Stimulated activated CD4-positive, alpha-beta T cell treated with anti-CD3 and anti-CD28 coated beads, Interleukin-15, amount 100 ng/mL, for 48 hours (primary cell): ENCODE results near the gene GABRA5.

Experiments used
- DNase-seq, 2 donors: peaks; one replicate each; pipeline ENCODE4 v3.0.0-alpha.2; 2020; ENCODE audit warnings: low read depth in 2 of 2

Gene GABRA5

DNA sequence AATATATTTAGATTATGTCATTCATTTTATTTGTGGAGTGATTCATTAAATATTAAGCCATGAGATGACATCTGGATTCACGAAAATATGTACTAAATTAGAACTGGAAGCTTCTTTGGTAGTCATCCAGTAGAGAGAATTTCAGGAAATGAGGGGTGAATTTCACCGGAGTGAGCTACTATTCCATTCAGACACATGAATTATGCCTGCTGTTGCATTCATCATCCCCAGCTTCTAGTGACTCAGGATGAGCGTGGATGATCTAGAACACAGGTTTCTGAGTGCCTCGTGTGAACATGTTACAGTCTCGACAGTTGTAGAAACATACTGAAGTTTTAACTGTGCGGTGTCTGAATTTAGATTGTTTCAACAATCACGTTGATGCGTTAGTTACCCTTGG is 61.2 kb downstream of the GABRA5 start:
- no peak for DNase-seq

- DNase-seq: no peak
These were observed 62.7 kb downstream of the GABRA5 start for GRCh38 chr15:26929588-26929987.

- no peak for DNase-seq
These were observed 68.0 kb downstream of the GABRA5 start for GRCh38 chr15:26934848-26935247.

GRCh38 chr15:26935322-26935721 is 68.5 kb downstream of the GABRA5 start:
- DNase-seq: no peak

GRCh38 chr15:26936502-26936901 is 69.6 kb downstream of the GABRA5 start:
- no peak for DNase-seq

DNA sequence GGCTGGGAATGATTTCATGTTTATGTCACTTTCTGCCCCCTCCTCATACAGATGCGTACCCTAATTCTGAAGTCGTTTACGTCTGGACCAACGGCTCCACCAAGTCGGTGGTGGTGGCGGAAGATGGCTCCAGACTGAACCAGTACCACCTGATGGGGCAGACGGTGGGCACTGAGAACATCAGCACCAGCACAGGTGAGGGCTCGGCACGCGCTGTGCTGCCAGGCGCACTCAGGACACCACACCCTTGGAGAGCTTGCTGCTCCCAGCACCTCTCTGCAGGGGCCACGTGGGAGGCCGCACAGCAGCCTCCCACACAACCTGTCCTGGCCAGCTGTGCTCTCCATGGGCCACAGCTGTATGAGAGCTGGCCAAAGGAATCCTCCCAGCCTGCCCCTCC is 70.3 kb downstream of the GABRA5 start:
- no peak for DNase-seq

DNA sequence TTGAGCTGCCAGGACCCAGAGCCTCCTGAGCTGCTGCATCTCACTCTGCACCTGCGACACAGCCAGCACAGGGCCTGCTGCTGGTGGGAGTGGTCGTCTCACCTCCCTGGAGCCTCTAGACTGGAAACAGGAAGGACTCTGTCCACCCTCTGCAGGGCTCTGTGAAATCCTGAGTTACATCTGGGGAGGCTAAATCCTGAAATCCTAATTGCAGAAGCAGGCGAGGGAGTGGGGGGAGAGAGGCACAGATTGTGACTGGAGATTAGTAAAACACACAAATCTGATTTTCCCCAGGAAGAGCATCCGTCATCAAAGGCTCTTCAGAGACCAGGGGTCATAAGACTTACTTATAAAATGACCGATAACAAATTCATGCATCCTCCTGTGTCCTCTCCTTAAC is 72.5 kb downstream of the GABRA5 start:
- DNase-seq: no peak

- DNase-seq: no peak
These were observed 74.6 kb downstream of the GABRA5 start for GRCh38 chr15:26941489-26941888.

- no peak for DNase-seq
These were observed 77.0 kb downstream of the GABRA5 start for GRCh38 chr15:26943866-26944265.

GRCh38 chr15:26945046-26945445 is 78.2 kb downstream of the GABRA5 start:
- no peak for DNase-seq

- DNase-seq: no peak
These were observed 83.1 kb downstream of the GABRA5 start for GRCh38 chr15:26950001-26950400.

GRCh38 chr15:26954403-26954802 is 87.5 kb downstream of the GABRA5 start:
- no peak for DNase-seq

DNA sequence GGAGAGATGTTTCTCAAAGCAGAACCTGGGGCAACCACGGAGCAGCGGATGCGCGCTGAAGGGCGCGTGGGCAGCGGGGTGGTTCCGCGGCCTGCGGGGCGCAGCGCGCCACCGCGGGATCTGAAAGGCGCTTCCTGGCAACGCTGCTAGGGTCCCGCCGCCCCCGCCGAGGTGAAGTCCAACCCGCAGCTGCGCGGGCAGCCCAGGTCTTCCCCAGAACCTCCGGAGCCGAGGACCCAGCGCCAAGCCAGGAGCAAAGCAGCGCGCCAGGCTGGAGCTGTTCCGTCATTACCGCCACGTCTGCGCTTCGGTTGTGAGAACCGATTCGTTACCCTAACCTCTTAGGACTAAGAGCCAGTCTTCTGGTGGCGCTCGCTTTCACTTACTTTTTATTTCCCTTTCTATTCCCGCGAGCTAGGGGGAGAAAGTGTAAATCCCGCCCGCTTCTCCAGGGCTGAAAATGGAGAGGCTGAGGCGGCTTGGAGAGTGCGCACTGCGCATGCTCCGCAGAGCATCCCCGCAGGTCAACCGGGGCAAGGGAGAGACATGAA is 100.9 kb downstream of the GABRA5 start:
- DNase-seq: no peak

- DNase-seq: no peak
These were observed 101.9 kb downstream of the GABRA5 start for GRCh38 chr15:26968806-26969205.

- no peak for DNase-seq
These were observed 103.9 kb downstream of the GABRA5 start, which contains the start of gene GABRG3 for GRCh38 chr15:26970712-26971210. Gene GABRG3, plus strand, starts transcription at chr15:26971181.

DNA sequence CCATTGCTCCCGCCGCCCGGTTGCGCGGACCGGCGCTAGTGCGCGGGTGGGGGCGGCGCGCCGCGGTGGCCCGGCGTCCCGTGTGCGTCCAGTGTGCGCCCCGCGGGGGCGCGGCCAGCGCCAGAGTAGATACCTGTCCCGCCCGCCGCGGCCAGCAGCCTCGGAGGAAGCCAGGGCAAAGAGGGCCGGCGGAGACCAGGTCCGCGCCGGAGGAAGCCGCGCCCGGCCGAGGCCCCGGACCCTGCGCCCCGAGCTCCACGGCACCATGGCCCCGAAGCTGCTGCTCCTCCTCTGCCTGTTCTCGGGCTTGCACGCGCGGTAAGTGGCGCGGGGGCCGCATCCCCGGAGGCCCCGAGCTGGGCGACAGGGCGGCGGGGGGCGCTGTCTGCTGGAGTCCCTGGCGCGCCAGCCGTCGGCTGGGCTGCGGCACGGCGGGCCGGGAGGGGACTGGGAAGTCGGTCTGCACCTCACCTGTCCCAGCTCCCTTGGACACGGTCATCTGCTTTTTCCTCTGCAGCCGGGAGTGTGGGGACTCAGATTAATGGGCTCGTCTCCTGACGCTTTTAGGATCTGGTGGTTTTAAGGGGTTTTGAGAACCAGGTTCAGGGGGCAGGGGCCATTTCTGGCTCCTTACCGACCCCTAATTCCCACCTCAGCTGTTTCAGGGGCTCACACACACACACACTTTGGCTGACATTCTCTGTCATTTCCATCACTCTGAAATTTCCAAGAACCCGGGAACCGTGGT is 104.6 kb downstream of the GABRA5 start:
- no peak for DNase-seq

- no peak for DNase-seq
These were observed 105.8 kb downstream of the GABRA5 start for GRCh38 chr15:26972636-26973035.

GRCh38 chr15:26974120-26974780 is 107.4 kb downstream of the GABRA5 start:
- DNase-seq: no peak

- DNase-seq: no peak
These were observed 114.6 kb downstream of the GABRA5 start for GRCh38 chr15:26981492-26981891.

DNA sequence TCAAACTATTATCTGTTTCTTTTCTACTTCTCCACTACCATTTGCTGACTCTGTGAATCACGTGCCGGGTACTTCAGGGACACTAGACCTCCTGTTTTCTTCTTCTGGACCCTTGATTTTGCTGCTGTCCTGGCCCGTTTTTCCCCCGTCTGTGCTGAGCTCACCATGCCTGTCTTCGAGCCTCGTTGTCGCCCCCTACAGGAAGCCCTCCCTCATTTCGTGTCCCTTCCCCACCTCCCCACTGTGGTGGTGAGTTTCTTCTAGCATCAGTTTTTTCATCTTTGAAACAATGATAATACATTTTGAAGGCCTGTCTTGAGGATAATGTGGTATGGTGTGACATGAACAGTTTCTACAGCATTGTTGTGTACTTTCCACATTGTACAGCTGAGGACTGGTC is 117.0 kb downstream of the GABRA5 start:
- DNase-seq: no peak

GRCh38 chr15:26985050-26985449 is 118.2 kb downstream of the GABRA5 start:
- DNase-seq: no peak

GRCh38 chr15:26996250-26996649 is 129.4 kb downstream of the GABRA5 start:
- DNase-seq: no peak
